ENCODE measurements around the gene RNF208. TPM values are rescaled to one million over a fixed set of nuclear protein-coding genes. Genes with fewer than 3 reads are reported as not detected.
A peak's percentile ranks its signal among the peaks of the same experiment; 100 is the strongest.

Gene RNF208
- total and polyA plus RNA-seq, 9 of the 15 experiments (the other 6 are each of a cell fraction or from before 2014, with no cell fraction given): 0.15 to 6.9 (median 0.50) TPM; not detected in 2

DNA sequence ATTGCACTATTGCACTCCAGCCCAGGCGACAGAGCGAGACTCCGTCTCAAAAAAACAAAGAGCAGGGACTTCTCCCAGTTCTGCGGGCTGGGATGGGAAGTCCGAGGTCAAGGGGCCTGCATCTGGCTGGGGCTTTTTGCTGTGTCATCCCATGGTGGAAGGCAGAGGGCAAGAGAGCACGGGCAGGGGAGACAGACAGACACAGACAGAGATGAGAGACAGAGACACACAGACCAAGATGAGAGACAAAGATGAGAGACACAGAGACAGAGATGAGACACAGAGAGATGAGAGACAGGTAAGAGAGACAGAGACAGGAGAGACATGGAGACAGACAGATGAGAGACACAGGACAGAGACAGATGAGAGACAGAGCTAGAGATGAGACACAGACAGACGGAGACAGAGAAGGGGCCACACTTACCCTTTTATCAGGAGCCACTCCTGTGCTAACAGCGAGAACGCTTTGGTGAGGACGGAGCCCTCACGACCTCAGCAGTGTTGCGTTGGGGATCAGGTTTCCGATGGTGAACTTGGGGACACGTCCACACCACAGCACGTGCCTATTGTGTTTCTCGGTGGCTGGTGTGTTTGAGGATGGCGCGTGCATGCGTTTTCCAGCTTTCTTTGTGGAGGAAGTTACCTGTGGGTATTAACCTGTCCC, 46.6 kb upstream of the RNF208 start (continued):
- TF ChIP-seq BRCA1 (IDR thresholded peaks at IDR 0.05) (no peak), BRCA1 (CRISPR knock-in tag; IDR thresholded peaks at IDR 0.05) (no peak), OTX1 (CRISPR knock-in tag; IDR thresholded peaks at IDR 0.05) (peak; percentile 90), TOE1 (IDR thresholded peaks at IDR 0.05; ENCODE audit: borderline replicate concordance) (peak; percentile 65; the same call in 1 of the 2 replicates), TOE1 (CRISPR knock-in tag; IDR thresholded peaks at IDR 0.05; ENCODE audit: borderline replicate concordance, low read depth) (no peak), ZZZ3 (IDR thresholded peaks at IDR 0.05) (no peak), ZC3H11A (IDR thresholded peaks at IDR 0.05; ENCODE audit: low read depth, low read length) (no peak), SMARCA5 (IDR thresholded peaks at IDR 0.05) (peak; percentile 55; the same call in 1 of the 2 replicates), TRIM24 (IDR thresholded peaks at IDR 0.05) (peak; percentile 32 to 70; a peak in 3 of 4 replicates), KDM1A (IDR thresholded peaks at IDR 0.05) (peak; percentile 58 to 78), DPF2 (IDR thresholded peaks at IDR 0.05) (peak; percentile 94), MAZ (CRISPR knock-in tag; conservative IDR thresholded peaks at IDR 0.05 in 1 of 2, IDR thresholded peaks at IDR 0.05 in 1 of 2) (0 out of 4 replicates have a peak, but pooled peaks have one; percentile 30 to 31)
- TF ChIP-seq, protein P1, sequence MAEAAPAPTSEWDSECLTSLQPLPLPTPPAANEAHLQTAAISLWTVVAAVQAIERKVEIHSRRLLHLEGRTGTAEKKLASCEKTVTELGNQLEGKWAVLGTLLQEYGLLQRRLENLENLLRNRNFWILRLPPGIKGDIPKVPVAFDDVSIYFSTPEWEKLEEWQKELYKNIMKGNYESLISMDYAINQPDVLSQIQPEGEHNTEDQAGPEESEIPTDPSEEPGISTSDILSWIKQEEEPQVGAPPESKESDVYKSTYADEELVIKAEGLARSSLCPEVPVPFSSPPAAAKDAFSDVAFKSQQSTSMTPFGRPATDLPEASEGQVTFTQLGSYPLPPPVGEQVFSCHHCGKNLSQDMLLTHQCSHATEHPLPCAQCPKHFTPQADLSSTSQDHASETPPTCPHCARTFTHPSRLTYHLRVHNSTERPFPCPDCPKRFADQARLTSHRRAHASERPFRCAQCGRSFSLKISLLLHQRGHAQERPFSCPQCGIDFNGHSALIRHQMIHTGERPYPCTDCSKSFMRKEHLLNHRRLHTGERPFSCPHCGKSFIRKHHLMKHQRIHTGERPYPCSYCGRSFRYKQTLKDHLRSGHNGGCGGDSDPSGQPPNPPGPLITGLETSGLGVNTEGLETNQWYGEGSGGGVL (CRISPR knock-in tag; IDR thresholded peaks at IDR 0.05): no peak
- TF ChIP-seq, protein P2, sequence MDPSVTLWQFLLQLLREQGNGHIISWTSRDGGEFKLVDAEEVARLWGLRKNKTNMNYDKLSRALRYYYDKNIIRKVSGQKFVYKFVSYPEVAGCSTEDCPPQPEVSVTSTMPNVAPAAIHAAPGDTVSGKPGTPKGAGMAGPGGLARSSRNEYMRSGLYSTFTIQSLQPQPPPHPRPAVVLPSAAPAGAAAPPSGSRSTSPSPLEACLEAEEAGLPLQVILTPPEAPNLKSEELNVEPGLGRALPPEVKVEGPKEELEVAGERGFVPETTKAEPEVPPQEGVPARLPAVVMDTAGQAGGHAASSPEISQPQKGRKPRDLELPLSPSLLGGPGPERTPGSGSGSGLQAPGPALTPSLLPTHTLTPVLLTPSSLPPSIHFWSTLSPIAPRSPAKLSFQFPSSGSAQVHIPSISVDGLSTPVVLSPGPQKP (CRISPR knock-in tag; IDR thresholded peaks at IDR 0.05): no peak
- TF ChIP-seq, protein P3, sequence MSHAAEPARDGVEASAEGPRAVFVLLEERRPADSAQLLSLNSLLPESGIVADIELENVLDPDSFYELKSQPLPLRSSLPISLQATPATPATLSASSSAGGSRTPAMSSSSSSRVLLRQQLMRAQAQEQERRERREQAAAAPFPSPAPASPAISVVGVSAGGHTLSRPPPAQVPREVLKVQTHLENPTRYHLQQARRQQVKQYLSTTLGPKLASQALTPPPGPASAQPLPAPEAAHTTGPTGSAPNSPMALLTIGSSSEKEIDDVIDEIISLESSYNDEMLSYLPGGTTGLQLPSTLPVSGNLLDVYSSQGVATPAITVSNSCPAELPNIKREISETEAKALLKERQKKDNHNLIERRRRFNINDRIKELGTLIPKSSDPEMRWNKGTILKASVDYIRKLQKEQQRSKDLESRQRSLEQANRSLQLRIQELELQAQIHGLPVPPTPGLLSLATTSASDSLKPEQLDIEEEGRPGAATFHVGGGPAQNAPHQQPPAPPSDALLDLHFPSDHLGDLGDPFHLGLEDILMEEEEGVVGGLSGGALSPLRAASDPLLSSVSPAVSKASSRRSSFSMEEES (CRISPR knock-in tag; IDR thresholded peaks at IDR 0.05): no peak
- TF ChIP-seq, protein P4, sequence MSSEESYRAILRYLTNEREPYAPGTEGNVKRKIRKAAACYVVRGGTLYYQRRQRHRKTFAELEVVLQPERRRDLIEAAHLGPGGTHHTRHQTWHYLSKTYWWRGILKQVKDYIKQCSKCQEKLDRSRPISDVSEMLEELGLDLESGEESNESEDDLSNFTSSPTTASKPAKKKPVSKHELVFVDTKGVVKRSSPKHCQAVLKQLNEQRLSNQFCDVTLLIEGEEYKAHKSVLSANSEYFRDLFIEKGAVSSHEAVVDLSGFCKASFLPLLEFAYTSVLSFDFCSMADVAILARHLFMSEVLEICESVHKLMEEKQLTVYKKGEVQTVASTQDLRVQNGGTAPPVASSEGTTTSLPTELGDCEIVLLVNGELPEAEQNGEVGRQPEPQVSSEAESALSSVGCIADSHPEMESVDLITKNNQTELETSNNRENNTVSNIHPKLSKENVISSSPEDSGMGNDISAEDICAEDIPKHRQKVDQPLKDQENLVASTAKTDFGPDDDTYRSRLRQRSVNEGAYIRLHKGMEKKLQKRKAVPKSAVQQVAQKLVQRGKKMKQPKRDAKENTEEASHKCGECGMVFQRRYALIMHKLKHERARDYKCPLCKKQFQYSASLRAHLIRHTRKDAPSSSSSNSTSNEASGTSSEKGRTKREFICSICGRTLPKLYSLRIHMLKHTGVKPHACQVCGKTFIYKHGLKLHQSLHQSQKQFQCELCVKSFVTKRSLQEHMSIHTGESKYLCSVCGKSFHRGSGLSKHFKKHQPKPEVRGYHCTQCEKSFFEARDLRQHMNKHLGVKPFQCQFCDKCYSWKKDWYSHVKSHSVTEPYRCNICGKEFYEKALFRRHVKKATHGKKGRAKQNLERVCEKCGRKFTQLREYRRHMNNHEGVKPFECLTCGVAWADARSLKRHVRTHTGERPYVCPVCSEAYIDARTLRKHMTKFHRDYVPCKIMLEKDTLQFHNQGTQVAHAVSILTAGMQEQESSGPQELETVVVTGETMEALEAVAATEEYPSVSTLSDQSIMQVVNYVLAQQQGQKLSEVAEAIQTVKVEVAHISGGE (CRISPR knock-in tag; IDR thresholded peaks at IDR 0.05): no peak
- TF ChIP-seq, protein P5, sequence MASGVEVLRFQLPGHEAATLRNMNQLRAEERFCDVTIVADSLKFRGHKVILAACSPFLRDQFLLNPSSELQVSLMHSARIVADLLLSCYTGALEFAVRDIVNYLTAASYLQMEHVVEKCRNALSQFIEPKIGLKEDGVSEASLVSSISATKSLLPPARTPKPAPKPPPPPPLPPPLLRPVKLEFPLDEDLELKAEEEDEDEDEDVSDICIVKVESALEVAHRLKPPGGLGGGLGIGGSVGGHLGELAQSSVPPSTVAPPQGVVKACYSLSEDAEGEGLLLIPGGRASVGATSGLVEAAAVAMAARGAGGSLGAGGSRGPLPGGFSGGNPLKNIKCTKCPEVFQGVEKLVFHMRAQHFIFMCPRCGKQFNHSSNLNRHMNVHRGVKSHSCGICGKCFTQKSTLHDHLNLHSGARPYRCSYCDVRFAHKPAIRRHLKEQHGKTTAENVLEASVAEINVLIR (CRISPR knock-in tag; IDR thresholded peaks at IDR 0.05): no peak
- TF ChIP-seq, protein P6, sequence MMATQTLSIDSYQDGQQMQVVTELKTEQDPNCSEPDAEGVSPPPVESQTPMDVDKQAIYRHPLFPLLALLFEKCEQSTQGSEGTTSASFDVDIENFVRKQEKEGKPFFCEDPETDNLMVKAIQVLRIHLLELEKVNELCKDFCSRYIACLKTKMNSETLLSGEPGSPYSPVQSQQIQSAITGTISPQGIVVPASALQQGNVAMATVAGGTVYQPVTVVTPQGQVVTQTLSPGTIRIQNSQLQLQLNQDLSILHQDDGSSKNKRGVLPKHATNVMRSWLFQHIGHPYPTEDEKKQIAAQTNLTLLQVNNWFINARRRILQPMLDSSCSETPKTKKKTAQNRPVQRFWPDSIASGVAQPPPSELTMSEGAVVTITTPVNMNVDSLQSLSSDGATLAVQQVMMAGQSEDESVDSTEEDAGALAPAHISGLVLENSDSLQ (IDR thresholded peaks at IDR 0.05): peak; percentile 88

Measured in K562 (cell line).